ENCODE data around the gene ACAP3.

GRCh38 chr1:1313500-1314236 lies 5.9 kb upstream of the ACAP3 start:
- TF ChIP-seq, protein P1, sequence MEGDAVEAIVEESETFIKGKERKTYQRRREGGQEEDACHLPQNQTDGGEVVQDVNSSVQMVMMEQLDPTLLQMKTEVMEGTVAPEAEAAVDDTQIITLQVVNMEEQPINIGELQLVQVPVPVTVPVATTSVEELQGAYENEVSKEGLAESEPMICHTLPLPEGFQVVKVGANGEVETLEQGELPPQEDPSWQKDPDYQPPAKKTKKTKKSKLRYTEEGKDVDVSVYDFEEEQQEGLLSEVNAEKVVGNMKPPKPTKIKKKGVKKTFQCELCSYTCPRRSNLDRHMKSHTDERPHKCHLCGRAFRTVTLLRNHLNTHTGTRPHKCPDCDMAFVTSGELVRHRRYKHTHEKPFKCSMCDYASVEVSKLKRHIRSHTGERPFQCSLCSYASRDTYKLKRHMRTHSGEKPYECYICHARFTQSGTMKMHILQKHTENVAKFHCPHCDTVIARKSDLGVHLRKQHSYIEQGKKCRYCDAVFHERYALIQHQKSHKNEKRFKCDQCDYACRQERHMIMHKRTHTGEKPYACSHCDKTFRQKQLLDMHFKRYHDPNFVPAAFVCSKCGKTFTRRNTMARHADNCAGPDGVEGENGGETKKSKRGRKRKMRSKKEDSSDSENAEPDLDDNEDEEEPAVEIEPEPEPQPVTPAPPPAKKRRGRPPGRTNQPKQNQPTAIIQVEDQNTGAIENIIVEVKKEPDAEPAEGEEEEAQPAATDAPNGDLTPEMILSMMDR (IDR thresholded peaks at IDR 0.05; ENCODE audit: low read depth, low read length, poor library complexity, severe bottlenecking) = no peak
- no peak for TF ChIP-seq EZH2phosphoT487 (IDR thresholded peaks at IDR 0.05; ENCODE audit: borderline replicate concordance, low read length)

All from DOHH2 (cell line).